Stimulated activated CD4-positive, alpha-beta T cell treated with anti-CD3 and anti-CD28 coated beads, Interleukin-1b, Interleukin-23, amount 100 ng/mL, for 24 hours (primary cell): ENCODE results near the gene NOXA1.
"Not testable (repeated sequence)": the region's sequence is repeated elsewhere in the genome, so short reads cannot be mapped to it uniquely, and the experiment has no call there.

ENCODE experiments used
- DNase-seq, 4 experiments: peaks; one replicate each; pipeline ENCODE4 v3.0.0-alpha.2; 2020; ENCODE audit warnings: low read depth in 4 of 4, low spot score in 1 of 4

NOXA1 gene

DNA sequence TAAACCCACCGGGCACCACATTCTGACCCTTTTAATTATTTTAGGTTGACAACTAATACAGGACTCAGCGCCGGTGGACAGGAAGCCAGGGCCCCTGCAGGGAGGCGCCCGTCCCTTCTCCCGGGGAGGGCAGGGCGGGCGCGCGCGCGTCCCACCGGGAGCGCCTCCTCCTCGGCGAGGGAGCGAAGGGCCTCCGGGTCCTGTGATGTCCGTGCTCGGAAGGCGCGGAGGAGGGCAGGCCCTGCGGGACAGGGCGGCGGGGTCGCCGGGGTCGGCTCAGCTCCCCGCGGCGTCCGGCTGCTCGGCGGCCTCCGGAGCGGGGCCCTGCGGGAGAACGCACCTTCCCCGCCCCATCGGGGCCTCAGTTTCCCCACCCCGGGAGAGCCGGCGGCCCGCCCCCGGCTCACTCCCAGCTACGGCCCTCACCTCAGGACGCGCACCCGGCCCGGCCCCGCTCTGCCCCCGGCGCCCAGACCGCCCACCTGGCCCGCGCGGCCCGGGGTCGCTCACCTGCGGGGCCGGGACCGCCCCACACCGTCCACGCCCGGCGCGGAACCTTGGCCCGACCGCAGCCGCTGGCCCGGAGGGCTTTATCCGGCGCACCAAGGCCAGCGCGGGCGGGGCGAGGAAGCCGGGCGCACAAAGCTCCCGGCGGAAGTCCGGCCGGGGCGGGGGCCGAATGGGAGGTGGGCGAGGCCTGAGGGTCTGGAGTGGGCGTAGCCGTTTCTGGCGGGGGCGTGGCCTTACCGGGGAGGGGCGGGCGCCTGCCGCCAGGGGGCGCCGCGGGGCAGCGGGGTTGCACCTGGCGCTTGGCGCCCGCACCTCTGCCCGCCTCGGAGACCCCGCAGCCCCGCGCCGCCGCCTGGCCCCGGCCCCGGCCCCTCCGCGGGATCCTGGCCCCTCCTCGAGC is at the start of gene NOXA1, which contains the start of gene EXD3:
Gene NOXA1 (plus strand): TSS at position 790 of the 910 bp plus-strand sequence. CDS start 137 bp downstream, outside the sequence.
Gene EXD3 (minus strand): TSS at position 559 of the 910 bp plus-strand sequence. CDS start 27,805 bp downstream, outside the sequence.
- peak; percentile 87 to 96 (median 93) for DNase-seq

DNA sequence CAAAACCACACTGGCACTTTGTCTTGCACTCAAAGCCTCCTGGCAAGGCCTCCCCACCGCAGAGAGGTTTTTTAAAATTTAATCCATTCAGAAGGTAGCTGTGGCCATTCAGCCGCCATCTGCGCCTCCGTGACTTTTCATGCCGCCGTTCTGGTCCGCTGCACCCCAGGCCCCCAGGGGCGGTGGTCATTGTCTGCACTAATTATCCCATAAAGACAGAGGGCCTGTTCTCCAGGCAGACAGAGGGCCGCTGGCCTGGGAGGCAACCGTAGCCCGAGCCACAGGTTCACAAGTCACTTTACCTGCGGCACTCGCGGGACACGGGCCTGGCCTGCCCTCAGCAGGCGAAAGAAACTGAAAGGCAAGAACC is 49.6 kb upstream of the NOXA1 start:
- DNase-seq: no peak

DNA sequence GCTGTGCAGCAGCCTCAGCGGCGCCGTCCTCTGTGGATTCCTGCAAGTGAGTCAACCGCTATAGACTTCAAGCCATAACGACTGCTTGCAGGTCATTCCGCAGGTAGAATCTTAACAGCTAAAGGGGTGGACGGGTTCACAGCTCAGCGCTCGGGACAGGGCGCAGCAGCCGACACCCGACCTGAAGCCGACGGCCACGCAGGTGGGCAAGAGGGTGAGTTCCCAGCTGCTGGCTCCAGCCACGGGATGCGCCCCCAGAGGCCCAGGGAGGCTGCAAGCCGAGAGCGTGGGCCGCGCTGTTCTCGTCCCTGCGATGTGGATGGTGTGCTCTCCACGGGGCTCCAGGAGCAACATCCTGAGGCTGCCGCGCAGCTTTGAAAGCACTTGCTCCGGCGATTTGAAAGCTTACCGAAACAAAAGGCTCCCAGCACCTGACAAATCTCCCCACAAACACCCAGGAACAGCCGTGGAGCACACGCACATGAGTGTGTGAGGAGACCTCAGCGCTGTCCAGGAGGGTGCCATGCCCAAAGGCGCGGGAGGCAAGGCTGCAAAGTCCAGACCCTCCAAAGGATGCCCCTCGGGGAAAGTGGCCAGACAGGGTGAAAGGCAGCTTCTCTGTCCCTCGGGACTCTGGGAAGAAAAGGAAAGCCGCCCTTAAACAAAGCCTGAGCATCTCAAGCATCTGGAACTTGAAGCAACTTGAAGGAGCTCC is 48.9 kb upstream of the NOXA1 start:
- DNase-seq: no peak

GRCh38 chr9:137375321-137376058 is 47.7 kb upstream of the NOXA1 start:
- no peak for DNase-seq

DNA sequence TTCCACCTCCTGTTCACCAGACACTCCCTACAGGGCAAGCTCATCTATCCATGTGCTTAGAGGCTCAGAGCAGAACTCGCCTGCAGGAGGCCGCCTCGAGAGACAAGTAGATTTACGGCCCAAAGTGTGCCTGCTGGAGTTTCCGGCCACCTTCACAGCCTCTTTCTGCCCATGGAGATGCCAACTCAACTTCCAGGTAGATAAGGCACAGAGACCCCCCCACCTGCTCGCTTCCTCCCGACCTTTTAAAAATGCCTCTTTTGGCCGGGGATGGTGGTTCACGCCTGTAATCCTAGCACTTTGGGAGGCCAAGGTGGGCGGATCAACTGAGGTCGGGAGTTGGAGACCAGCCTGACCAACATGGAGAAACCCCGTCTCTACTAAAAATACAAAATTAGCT is 46.8 kb upstream of the NOXA1 start:
- DNase-seq: no peak

DNA sequence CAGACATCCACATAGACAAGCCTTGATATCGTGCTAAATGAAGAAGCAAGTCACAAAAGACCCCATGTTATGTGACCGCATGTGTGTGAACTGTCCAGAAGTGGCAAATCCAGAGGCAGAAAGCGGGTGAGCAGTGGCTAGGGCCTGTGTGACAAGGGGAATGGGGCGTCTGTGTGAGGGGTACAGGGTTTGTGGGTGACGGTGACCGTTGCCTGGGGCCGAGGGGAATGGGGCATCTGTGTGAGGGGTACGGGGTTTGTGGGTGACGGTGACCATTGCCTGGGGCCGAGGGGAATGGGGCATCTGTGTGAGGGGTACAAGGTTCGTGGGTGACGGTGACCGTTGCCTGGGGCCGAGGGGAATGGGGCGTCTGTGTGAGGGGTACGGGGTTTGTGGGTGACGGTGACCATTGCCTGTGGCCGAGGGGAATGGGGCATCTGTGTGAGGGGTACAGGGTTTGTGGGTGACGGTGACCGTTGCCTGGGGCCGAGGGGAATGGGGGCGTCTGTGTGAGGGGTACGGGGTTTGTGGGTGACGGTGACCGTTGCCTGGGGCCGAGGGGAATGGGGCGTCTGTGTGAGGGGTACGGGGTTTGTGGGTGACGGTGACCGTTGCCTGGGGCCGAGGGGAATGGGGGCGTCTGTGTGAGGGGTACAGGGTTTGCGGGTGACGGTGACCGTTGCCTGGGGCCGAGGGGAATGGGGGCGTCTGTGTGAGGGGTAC is 44.3 kb upstream of the NOXA1 start:
- DNase-seq: not testable (repeated sequence)

GRCh38 chr9:137379761-137380161 is 43.4 kb upstream of the NOXA1 start:
- no peak for DNase-seq

DNA sequence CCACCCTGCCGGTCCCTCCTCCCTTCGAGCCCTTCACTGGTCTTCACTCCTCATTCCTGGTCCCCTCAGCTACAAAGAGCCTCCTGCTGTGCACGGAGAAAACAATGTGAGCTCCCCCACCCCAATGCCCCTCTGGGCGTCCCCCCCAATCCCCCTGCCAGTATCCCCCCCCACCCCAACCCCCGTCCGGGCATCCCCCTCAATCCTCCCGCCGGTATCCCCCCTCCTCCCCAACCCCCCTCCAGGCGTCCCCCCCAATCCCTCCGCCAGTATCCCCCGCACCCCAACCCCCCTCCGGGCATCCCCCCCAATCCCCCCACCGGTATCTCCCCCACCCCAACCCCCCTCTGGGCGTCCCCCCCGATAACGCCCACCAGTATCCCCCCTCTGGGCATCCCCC is 43.0 kb upstream of the NOXA1 start:
- no peak for DNase-seq

GRCh38 chr9:137380606-137381005 is 42.6 kb upstream of the NOXA1 start:
- no peak for DNase-seq

DNA sequence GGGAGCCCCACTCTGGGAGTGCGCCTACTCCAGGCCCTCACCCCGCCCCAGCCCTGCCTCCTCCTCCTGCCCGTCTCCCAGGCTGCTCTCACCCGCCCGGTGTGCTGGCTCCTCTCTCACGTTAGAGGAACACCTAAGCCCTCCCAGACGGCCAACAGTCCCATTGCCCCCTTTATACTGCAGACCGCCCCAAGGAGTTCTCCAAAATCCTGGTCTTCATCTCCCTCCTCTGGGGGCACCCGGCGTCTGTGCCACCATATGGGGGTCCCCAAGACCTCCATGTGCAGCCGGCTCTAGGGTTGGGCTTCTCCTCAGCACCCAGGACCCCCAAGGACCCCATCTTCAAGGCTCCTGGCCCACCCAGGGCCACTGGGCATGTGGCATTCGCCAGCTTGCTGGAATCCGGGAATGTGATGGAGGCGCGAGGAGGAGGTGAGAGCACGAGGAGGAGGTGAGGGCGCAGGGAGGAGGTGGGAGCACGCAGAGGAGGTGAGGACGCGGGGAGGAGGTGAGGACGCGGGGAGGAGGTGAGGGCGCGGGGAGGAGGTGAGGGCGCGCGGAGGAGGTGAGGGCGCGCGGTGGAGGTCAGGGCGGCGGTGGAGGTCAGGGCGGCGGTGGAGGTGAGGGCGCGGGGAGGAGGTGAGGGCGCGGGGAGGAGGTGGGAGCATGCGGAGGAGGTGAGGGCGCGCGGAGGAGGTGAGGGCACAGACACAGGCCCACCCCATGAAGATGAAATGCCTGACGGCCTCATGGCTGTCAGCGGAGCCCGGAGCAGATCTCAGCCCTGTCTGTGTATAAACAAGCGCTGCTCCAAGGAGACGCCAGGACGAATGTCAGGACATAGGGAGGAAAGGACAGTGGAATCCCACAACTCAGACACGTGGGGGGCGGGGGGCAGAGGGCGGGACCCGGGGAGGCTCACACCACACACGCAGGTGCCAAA is 41.4 kb upstream of the NOXA1 start:
- DNase-seq: no peak

- DNase-seq: no peak
These were observed 40.6 kb upstream of the NOXA1 start for GRCh38 chr9:137382444-137383080.

GRCh38 chr9:137383081-137383783 is 40.0 kb upstream of the NOXA1 start:
- DNase-seq: no peak

DNA sequence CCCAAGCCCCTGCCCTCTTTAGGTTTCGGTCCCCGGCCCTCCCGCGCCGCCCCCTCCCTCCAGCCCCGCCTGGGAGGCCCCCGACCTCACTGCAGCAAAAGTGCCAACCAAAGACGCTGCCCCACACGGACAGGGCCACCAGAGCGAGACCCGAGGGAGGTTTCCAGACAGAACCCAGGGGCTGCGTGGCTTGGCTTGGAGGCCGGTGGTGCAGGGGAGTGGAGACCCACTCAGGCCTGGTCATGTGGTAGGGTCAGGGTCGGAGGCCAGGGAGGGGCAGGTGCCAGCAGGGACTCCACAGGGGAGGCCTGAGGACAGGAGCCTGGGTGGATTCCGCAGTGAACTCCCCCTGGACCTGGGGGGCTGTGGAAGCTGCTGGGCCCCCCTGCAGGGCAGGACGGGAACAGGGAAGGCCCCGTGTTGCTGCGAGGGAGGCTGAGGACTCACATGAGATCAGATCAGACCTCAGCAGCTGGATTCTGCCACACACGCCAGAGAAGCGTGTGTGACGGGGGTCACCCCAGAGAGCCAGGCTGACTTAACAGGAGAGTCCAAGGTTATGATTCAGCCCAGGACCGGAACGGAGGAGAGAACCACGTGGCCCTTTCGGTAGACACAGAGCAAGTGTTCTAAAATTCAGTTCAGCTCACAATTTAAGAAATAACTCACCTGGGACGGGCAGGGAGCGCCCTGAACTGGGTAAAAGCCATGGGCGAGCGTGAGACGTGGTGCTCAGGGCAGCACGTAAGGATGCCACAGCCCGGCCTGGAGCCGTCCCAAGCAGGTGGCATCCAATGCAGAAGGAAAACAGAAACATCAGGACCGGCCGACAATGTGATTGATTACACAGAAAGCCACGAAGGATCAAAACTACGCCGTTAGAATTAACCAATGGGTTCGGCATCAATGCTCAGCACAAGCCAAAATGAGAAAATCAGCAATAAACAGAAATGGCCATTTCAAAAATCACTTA is 39.1 kb upstream of the NOXA1 start:
- no peak for DNase-seq

- DNase-seq: no peak
These were observed 38.0 kb upstream of the NOXA1 start for GRCh38 chr9:137385061-137385655.

- DNase-seq: not testable (repeated sequence)
These were observed 36.6 kb upstream of the NOXA1 start for GRCh38 chr9:137386507-137387113.

GRCh38 chr9:137387114-137387890 is 35.9 kb upstream of the NOXA1 start:
- no peak for DNase-seq
